ENCODE results near the gene MAD1L1. TPM values are rescaled to one million over a fixed set of nuclear protein-coding genes. Genes with fewer than 3 reads are reported as not detected.

The MAD1L1 gene
- total and polyA plus RNA-seq, 4 donors: 12.8 to 20.7 (median 16.5) TPM

- TF ChIP-seq FOXA2 (IDR thresholded peaks at IDR 0.05) (no peak), SP1 (IDR thresholded peaks at IDR 0.05) (no peak), EGR1 (IDR thresholded peaks at IDR 0.05; ENCODE audit: low read depth in 2 of 2) (no peak)
- TF ChIP-seq, protein P1, sequence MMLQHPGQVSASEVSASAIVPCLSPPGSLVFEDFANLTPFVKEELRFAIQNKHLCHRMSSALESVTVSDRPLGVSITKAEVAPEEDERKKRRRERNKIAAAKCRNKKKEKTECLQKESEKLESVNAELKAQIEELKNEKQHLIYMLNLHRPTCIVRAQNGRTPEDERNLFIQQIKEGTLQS (IDR thresholded peaks at IDR 0.05): no peak
Observed at GRCh38 chr7:2273866-2274265, 41.1 kb upstream of the MAD1L1 start (continued).

GRCh38 chr7:2272031-2272430 is 39.3 kb upstream of the MAD1L1 start:
- WGBS: 92% methylated on average over 9 of the region's 9 CpGs
- Histone ChIP-seq H3K9me3 (ENCODE audit: control insufficient read depth in 4 of 4, low read length in 3 of 4) (no peaks in the 10 kb centered on the region), H3K27ac (ENCODE audit: low read depth in 1 of 2, low read length in 2 of 2) (no peak overlapping the region), H3K4me3 (ENCODE audit: low read depth in 1 of 3, low read length in 3 of 3) (no peak overlapping the region), H3K27me3 (ENCODE audit: control insufficient read depth in 4 of 4, insufficient read depth in 4 of 4, low read length in 3 of 4) (no peaks in the 10 kb centered on the region), H3K4me1 (ENCODE audit: control insufficient read depth in 4 of 4, insufficient read depth in 4 of 4, low read length in 3 of 4) (no peaks in the 10 kb centered on the region), H3K9ac (ENCODE audit: low read depth in 1 of 2, low read length in 2 of 2) (no peak overlapping the region), H3K36me3 (ENCODE audit: control insufficient read depth in 4 of 4, insufficient read depth in 3 of 4, low read depth in 1 of 4, low read length in 3 of 4) (peaks cover 0 to 15% (median 7%) of the 10 kb centered on the region in 4 donors)
- no peak for DNase-seq (ENCODE audit: low spot score)
- TF ChIP-seq, protein P2, sequence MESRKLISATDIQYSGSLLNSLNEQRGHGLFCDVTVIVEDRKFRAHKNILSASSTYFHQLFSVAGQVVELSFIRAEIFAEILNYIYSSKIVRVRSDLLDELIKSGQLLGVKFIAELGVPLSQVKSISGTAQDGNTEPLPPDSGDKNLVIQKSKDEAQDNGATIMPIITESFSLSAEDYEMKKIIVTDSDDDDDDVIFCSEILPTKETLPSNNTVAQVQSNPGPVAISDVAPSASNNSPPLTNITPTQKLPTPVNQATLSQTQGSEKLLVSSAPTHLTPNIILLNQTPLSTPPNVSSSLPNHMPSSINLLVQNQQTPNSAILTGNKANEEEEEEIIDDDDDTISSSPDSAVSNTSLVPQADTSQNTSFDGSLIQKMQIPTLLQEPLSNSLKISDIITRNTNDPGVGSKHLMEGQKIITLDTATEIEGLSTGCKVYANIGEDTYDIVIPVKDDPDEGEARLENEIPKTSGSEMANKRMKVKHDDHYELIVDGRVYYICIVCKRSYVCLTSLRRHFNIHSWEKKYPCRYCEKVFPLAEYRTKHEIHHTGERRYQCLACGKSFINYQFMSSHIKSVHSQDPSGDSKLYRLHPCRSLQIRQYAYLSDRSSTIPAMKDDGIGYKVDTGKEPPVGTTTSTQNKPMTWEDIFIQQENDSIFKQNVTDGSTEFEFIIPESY (IDR thresholded peaks at IDR 0.05): no peak
- TF ChIP-seq SP1 (IDR thresholded peaks at IDR 0.05) (no peak), FOXA1 (IDR thresholded peaks at IDR 0.05) (no peak), TAF1 (conservative IDR thresholded peaks at IDR 0.05) (no peak), JUND (IDR thresholded peaks at IDR 0.05) (no peak)

DNA sequence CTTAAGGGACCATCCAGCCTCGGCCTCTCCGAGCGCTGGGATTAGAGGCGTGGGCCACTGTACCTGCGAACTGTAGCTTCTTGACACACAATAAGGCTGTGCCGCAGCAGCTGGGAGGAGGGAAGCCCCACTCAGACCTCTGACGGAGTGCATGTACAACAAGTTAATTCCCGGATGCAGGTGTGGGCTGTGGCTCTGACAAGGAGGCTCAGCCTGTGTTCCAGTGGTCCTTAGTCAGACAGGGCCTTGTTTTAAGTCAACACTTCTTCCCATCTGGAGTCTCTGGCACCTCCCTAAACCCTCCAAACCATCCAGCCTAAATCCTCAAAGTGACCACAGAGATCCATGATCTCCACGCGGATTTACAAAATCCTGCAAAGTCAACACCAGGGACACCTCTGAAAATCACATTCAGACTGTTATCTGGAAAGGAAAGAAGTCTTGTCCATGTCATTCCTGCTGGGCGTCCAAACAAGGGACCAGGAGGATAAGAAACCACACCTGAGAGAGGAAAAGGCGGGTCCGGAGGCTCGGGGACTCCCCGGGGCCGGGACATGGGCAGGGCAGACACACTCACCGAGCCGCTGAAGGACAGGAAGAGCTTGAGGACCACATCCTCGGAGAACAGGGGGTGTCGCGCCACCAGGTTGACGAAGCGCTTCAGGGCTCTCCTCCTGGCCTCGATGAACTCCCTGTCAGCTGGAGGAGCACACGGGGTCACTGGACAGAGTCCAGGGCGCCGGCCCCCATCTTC is 38.7 kb upstream of the MAD1L1 start:
- no peaks in the 10 kb centered on the region for H3K9me3 ChIP-seq (ENCODE audit: control insufficient read depth in 4 of 4, low read length in 3 of 4)
- H3K27ac ChIP-seq (ENCODE audit: low read depth in 1 of 2, low read length in 2 of 2): no peak overlapping the region
- H3K4me1 ChIP-seq (ENCODE audit: control insufficient read depth in 4 of 4, insufficient read depth in 4 of 4, low read length in 3 of 4): no peaks in the 10 kb centered on the region
- H3K36me3 ChIP-seq (ENCODE audit: control insufficient read depth in 4 of 4, insufficient read depth in 3 of 4, low read depth in 1 of 4, low read length in 3 of 4): peaks cover 0 to 13% (median 7%) of the 10 kb centered on the region in 4 donors
- no peak for DNase-seq (ENCODE audit: low spot score)
- H3K4me3 ChIP-seq (ENCODE audit: low read depth in 1 of 3, low read length in 3 of 3): no peak overlapping the region
- H3K9ac ChIP-seq (ENCODE audit: low read depth in 1 of 2, low read length in 2 of 2): no peak overlapping the region
- no peak for TF ChIP-seq REST (IDR thresholded peaks at IDR 0.05)
- no peak for TF ChIP-seq JUND (IDR thresholded peaks at IDR 0.05)
- TF ChIP-seq YY1 (IDR thresholded peaks at IDR 0.05): no peak
- TF ChIP-seq EGR1 (IDR thresholded peaks at IDR 0.05; ENCODE audit: low read depth in 2 of 2): no peak
- TF ChIP-seq RAD21 (IDR thresholded peaks at IDR 0.05): no peak
- TF ChIP-seq, protein P2 (IDR thresholded peaks at IDR 0.05): no peak
- no peak for TF ChIP-seq TAF1 (conservative IDR thresholded peaks at IDR 0.05)
- TF ChIP-seq, protein P1 (IDR thresholded peaks at IDR 0.05): no peak
- TF ChIP-seq, protein P3, sequence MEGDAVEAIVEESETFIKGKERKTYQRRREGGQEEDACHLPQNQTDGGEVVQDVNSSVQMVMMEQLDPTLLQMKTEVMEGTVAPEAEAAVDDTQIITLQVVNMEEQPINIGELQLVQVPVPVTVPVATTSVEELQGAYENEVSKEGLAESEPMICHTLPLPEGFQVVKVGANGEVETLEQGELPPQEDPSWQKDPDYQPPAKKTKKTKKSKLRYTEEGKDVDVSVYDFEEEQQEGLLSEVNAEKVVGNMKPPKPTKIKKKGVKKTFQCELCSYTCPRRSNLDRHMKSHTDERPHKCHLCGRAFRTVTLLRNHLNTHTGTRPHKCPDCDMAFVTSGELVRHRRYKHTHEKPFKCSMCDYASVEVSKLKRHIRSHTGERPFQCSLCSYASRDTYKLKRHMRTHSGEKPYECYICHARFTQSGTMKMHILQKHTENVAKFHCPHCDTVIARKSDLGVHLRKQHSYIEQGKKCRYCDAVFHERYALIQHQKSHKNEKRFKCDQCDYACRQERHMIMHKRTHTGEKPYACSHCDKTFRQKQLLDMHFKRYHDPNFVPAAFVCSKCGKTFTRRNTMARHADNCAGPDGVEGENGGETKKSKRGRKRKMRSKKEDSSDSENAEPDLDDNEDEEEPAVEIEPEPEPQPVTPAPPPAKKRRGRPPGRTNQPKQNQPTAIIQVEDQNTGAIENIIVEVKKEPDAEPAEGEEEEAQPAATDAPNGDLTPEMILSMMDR (IDR thresholded peaks at IDR 0.05; ENCODE audit: low read depth, low read length, missing input control): no peak
- TF ChIP-seq HNF4G (IDR thresholded peaks at IDR 0.05): no peak
- 85% methylated on average over 27 of the region's 27 CpGs for WGBS
- no peaks in the 10 kb centered on the region for H3K27me3 ChIP-seq (ENCODE audit: control insufficient read depth in 4 of 4, insufficient read depth in 4 of 4, low read length in 3 of 4)
